Measurements from ENCODE around the gene PKNOX2.

DNA sequence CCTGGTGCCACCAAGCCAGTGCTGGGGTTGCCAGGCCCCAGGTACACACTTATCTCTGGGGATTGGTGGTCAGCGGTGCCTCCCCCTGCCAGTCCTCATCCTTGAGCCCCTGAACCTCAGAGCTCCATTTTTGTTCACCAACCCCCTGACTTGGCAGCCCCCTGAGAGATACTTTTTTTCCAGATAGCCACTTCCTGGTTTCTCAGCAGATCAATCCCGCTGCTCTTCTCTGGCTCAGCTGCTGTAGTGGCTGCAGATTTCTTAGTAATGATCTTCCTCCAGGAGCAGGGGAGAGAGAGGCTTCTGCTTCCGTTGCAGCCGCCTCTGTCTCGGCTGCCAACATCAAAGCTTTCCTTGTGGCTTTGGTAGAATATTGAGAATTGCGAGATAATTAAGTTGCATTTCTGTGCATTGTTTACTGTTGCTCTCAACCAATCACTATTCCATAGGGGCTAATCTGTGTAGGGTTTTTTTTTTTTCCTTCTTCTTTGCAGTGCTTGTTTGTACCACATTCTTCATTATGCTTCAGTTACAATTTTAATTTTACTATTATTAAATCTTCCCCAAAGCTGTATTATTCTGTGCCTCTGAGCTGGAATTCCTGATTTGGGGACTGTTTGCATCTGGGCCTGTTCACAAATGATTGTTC is 92.1 kb downstream of the PKNOX2 start:
- TF ChIP-seq, protein P1, sequence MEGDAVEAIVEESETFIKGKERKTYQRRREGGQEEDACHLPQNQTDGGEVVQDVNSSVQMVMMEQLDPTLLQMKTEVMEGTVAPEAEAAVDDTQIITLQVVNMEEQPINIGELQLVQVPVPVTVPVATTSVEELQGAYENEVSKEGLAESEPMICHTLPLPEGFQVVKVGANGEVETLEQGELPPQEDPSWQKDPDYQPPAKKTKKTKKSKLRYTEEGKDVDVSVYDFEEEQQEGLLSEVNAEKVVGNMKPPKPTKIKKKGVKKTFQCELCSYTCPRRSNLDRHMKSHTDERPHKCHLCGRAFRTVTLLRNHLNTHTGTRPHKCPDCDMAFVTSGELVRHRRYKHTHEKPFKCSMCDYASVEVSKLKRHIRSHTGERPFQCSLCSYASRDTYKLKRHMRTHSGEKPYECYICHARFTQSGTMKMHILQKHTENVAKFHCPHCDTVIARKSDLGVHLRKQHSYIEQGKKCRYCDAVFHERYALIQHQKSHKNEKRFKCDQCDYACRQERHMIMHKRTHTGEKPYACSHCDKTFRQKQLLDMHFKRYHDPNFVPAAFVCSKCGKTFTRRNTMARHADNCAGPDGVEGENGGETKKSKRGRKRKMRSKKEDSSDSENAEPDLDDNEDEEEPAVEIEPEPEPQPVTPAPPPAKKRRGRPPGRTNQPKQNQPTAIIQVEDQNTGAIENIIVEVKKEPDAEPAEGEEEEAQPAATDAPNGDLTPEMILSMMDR (conservative IDR thresholded peaks at IDR 0.05; ENCODE audit: low read depth, low read length), result no peak
- TF ChIP-seq BHLHE40 (IDR thresholded peaks at IDR 0.05; ENCODE audit: low read depth, low read length), result no peak
- TF ChIP-seq SMC3 (IDR thresholded peaks at IDR 0.05; ENCODE audit: low read depth, low read length), result no peak
- no peak for TF ChIP-seq POLR2A (IDR thresholded peaks at IDR 0.05; ENCODE audit: low read depth, low read length)
- no peak for TF ChIP-seq CEBPB (IDR thresholded peaks at IDR 0.05; ENCODE audit: low read depth, low read length)
- no peak for TF ChIP-seq CHD1 (IDR thresholded peaks at IDR 0.05; ENCODE audit: low read depth, low read length)
- TF ChIP-seq MXI1 (IDR thresholded peaks at IDR 0.05; ENCODE audit: borderline replicate concordance, low read depth, low read length), result no peak
- TF ChIP-seq, protein P2, sequence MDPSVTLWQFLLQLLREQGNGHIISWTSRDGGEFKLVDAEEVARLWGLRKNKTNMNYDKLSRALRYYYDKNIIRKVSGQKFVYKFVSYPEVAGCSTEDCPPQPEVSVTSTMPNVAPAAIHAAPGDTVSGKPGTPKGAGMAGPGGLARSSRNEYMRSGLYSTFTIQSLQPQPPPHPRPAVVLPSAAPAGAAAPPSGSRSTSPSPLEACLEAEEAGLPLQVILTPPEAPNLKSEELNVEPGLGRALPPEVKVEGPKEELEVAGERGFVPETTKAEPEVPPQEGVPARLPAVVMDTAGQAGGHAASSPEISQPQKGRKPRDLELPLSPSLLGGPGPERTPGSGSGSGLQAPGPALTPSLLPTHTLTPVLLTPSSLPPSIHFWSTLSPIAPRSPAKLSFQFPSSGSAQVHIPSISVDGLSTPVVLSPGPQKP (IDR thresholded peaks at IDR 0.05; ENCODE audit: borderline replicate concordance, low read depth, low read length), result no peak
- TF ChIP-seq RAD21 (IDR thresholded peaks at IDR 0.05; ENCODE audit: low read length), result no peak
- TF ChIP-seq FOS (IDR thresholded peaks at IDR 0.05; ENCODE audit: low read depth, low read length), result no peak

Data from IMR-90 (cell line).